HFFc6 (cell line): ENCODE results near the gene TMC4. TPM values are rescaled to one million over a fixed set of nuclear protein-coding genes. Genes with fewer than 3 reads are reported as not detected.

ENCODE experiments used
- DNase-seq: peaks from one replicate; pipeline ENCODE4 v3.0.0-alpha.2; 2018
- H3K27ac Mint-ChIP-seq: 2 replicates; pipeline ENCODE4 v1.8.0; 2020; ENCODE audit warnings: mild to moderate bottlenecking, mixed read lengths
- H3K27me3 Mint-ChIP-seq: 2 replicates; pipeline ENCODE4 v1.8.0; 2021; ENCODE audit warnings: mild to moderate bottlenecking, moderate library complexity, mixed read lengths; ENCODE audit not compliant: insufficient read depth
- H3K36me3 Mint-ChIP-seq: 2 replicates; pipeline ENCODE4 v1.8.0; 2021; ENCODE audit warnings: low read depth, mixed read lengths
- H3K4me1 Mint-ChIP-seq: 2 replicates; pipeline ENCODE4 v1.8.0; 2020; ENCODE audit warnings: low read depth, mixed read lengths
- H3K4me3 Mint-ChIP-seq: 2 replicates; pipeline ENCODE4 v1.8.0; 2020; ENCODE audit warnings: mild to moderate bottlenecking, moderate library complexity, mixed read lengths
- H3K9me3 Mint-ChIP-seq: 2 replicates; pipeline ENCODE4 v1.8.0; 2020; ENCODE audit warnings: mild to moderate bottlenecking, mixed read lengths
- total RNA-seq, 6 experiments: library from RNA; stranded (reverse); fragmentation: NEBNext Ultra II Directional; extraction: Animal tissue kit (Norgen Biotek cat#: 25700); gene quantifications; 2 replicates in 1 of 6; 3 replicates in 5 of 6; pipeline ENCODE4 v1.2.3, GENCODE V29; 2021
- TF ChIP-seq, protein P1 (sequence below): fragments of 200-600 bp; sonication (generic); IDR thresholded peaks from 2 replicates; pipeline ENCODE4 v1.5.0; 2021; ENCODE audit warnings: antibody characterized with exemption, mild to moderate bottlenecking

TMC4 gene
- total RNA-seq, 6 experiments from 2014 or later: 0.43 to 0.70 (median 0.55) TPM

- TF ChIP-seq, protein P1, sequence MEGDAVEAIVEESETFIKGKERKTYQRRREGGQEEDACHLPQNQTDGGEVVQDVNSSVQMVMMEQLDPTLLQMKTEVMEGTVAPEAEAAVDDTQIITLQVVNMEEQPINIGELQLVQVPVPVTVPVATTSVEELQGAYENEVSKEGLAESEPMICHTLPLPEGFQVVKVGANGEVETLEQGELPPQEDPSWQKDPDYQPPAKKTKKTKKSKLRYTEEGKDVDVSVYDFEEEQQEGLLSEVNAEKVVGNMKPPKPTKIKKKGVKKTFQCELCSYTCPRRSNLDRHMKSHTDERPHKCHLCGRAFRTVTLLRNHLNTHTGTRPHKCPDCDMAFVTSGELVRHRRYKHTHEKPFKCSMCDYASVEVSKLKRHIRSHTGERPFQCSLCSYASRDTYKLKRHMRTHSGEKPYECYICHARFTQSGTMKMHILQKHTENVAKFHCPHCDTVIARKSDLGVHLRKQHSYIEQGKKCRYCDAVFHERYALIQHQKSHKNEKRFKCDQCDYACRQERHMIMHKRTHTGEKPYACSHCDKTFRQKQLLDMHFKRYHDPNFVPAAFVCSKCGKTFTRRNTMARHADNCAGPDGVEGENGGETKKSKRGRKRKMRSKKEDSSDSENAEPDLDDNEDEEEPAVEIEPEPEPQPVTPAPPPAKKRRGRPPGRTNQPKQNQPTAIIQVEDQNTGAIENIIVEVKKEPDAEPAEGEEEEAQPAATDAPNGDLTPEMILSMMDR: no peak
- H3K27me3 Mint-ChIP-seq: peaks cover 10% of the 10 kb centered on the region
- no peaks in the 10 kb centered on the region for H3K9me3 Mint-ChIP-seq
- no peak overlapping the region for H3K27ac Mint-ChIP-seq
- H3K36me3 Mint-ChIP-seq: peaks cover 31% of the 10 kb centered on the region
- DNase-seq: no peak
- no peak overlapping the region for H3K4me3 Mint-ChIP-seq
- H3K4me1 Mint-ChIP-seq: peaks cover 52% of the 10 kb centered on the region
These were observed 16.5 kb downstream of the TMC4 start for GRCh38 chr19:54156490-54156889.

- Mint-ChIP-seq H3K4me3 (no peak overlapping the region), H3K36me3 (peaks cover 31% of the 10 kb centered on the region)
- TF ChIP-seq, protein P1: 0 out of 2 replicates have a peak, but pooled peaks have one; percentile 9
These were observed 17.3 kb downstream of the TMC4 start for GRCh38 chr19:54155694-54156093.

GRCh38 chr19:54154603-54155345 is 18.2 kb downstream of the TMC4 start:
- Mint-ChIP-seq H3K27me3 (peaks cover 11% of the 10 kb centered on the region), H3K9me3 (no peaks in the 10 kb centered on the region), H3K27ac (peak overlapping the region; percentile 90), H3K4me3 (no peak overlapping the region), H3K4me1 (peaks cover 38% of the 10 kb centered on the region), H3K36me3 (peaks cover 36% of the 10 kb centered on the region)
- DNase-seq: peak; percentile 56
- TF ChIP-seq, protein P1: no peak

More at GRCh38 chr19:54155694-54156093, 17.3 kb downstream of the TMC4 start:
- H3K27ac Mint-ChIP-seq: no peak overlapping the region; the same call in 1 of the 2 replicates
- H3K4me1 Mint-ChIP-seq: peaks cover 46% of the 10 kb centered on the region
- DNase-seq: no peak
- H3K27me3 Mint-ChIP-seq: peaks cover 10% of the 10 kb centered on the region
- H3K9me3 Mint-ChIP-seq: no peaks in the 10 kb centered on the region

DNA sequence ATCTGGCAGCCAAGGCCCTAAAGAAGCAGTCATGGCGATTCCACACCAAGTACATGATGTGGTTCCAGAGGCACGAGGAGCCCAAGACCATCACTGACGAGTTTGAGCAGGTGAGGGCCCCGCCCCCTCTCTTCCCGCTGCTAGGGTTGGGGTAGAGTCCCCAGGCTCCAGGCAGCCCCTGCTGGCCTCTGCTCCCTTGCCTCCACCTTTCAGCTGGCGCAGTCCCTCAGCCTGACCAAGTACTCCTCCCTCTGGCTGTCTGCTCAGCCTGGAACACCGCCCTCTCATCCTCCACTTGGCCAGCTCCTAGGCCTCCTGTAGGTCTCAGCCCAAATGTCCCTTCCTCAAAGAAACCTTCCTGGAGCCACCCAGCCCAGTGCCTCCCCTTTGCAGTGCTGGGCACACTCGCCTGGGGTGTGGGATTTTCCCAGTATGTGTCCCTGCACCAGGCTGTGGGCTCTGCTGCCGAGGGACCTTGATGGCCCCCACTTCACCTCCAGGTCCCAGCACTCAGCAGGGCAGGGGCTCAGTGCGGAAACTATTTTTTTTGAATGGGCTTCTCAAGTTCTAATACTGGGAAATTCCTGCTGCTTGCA is 19.1 kb downstream of the TMC4 start:
- Mint-ChIP-seq H3K27ac (peak overlapping the region; percentile 90), H3K36me3 (peaks cover 38% of the 10 kb centered on the region), H3K4me1 (peaks cover 34% of the 10 kb centered on the region), H3K27me3 (peaks cover 9% of the 10 kb centered on the region), H3K4me3 (no peak overlapping the region), H3K9me3 (no peaks in the 10 kb centered on the region)
- TF ChIP-seq, protein P1: no peak
- no peak for DNase-seq

DNA sequence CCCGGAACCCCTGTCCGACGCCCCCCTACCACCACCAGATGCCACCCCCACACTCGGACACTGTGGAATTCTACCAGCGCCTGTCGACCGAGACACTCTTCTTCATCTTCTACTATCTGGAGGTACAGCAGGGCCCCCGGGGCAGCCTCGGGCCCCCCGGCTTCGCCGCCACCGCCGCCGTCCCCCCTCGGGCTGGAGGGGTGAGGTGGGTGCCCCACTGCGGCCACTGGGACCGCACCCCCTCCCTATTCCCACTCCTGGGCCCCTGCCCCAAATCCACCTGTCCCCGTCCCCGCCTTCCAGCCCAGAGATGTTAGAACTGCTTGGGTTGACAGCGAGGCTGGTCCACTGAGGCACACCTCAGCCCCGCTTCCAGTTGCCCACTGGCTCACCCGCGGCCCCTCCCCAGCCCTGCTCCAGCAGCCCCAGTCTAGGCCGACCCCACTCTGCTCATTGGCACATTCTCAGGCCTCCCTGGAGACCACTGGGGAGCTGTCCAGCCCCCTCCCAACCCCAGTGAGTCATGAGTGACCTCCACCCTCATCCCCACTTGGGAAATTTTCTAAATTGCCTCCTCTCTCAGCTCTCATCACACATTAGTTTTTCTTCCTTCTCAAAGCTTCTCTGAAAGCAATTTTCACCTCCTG is 20.0 kb downstream of the TMC4 start:
- Mint-ChIP-seq H3K9me3 (no peaks in the 10 kb centered on the region), H3K27me3 (peaks cover 10% of the 10 kb centered on the region), H3K27ac (peak overlapping the region; percentile 90), H3K4me1 (peaks cover 26% of the 10 kb centered on the region), H3K36me3 (peaks cover 32% of the 10 kb centered on the region), H3K4me3 (no peak overlapping the region)
- DNase-seq: no peak
- TF ChIP-seq, protein P1: no peak
